PFSK-1 (cell line): Measurements from ENCODE around the gene IQGAP1.
A peak's percentile ranks its signal among the peaks of the same experiment; 100 is the strongest.

Experiments
- FOXP2 ChIP-seq: optimal IDR thresholded peaks from 2 replicates; pipeline ENCODE3; 2011; ENCODE audit warnings: borderline replicate concordance, control low read depth, inconsistent platforms; ENCODE audit not compliant: insufficient read depth; ENCODE audit errors: extremely low read length, extremely low read depth
- POLR2AphosphoS5 ChIP-seq: IDR thresholded peaks from 2 replicates; pipeline ENCODE4 v1.6.1; 2012; ENCODE audit warnings: low read depth, mild to moderate bottlenecking, control low read depth, low read length, moderate library complexity
- SIN3A ChIP-seq: IDR thresholded peaks from 2 replicates; pipeline ENCODE4 v1.6.1; 2012; ENCODE audit warnings: mild to moderate bottlenecking, low read length, moderate library complexity, borderline replicate concordance; ENCODE audit not compliant: insufficient read depth
- TAF1 ChIP-seq: IDR thresholded peaks from 2 replicates; pipeline ENCODE4 v1.6.1; 2012; ENCODE audit warnings: low read length, control low read depth, borderline replicate concordance; ENCODE audit not compliant: insufficient read depth
- TF ChIP-seq, protein P1 (sequence below), 2 experiments: IDR thresholded peaks; 2 replicates each; pipeline versions ENCODE4 v1.6.1 to v1.8.0; 2011 to 2012; ENCODE audit warnings: low read depth in 2 of 2, low read length in 2 of 2, control low read depth in 1 of 2, inconsistent platforms in 1 of 2, mild to moderate bottlenecking in 1 of 2, moderate library complexity in 1 of 2; ENCODE audit not compliant: insufficient read depth in 1 of 2

The IQGAP1 gene

DNA sequence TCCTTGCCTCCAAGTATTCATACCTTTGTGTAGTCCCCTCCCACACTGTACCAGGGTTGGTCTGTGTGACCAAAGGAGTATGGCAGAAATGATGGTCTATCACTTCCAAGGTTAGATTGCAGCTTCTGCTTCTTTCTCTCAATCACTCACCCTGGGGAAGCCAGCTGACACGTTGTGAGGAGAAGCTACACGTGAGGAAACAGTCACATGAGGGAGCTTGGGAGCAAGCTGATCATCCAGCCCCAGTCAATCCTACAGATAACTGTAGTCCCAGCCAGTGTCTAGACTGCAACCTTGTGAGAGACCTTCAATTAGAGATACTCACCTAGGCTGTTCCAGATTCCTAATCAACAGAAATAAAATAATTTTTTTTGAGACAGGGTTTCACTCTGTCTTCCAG, 42.2 kb upstream of the IQGAP1 start:
- no peak for TF ChIP-seq FOXP2
- no peak for TF ChIP-seq TAF1
- TF ChIP-seq SIN3A = no peak
- TF ChIP-seq POLR2AphosphoS5 = no peak
- TF ChIP-seq, protein P1, sequence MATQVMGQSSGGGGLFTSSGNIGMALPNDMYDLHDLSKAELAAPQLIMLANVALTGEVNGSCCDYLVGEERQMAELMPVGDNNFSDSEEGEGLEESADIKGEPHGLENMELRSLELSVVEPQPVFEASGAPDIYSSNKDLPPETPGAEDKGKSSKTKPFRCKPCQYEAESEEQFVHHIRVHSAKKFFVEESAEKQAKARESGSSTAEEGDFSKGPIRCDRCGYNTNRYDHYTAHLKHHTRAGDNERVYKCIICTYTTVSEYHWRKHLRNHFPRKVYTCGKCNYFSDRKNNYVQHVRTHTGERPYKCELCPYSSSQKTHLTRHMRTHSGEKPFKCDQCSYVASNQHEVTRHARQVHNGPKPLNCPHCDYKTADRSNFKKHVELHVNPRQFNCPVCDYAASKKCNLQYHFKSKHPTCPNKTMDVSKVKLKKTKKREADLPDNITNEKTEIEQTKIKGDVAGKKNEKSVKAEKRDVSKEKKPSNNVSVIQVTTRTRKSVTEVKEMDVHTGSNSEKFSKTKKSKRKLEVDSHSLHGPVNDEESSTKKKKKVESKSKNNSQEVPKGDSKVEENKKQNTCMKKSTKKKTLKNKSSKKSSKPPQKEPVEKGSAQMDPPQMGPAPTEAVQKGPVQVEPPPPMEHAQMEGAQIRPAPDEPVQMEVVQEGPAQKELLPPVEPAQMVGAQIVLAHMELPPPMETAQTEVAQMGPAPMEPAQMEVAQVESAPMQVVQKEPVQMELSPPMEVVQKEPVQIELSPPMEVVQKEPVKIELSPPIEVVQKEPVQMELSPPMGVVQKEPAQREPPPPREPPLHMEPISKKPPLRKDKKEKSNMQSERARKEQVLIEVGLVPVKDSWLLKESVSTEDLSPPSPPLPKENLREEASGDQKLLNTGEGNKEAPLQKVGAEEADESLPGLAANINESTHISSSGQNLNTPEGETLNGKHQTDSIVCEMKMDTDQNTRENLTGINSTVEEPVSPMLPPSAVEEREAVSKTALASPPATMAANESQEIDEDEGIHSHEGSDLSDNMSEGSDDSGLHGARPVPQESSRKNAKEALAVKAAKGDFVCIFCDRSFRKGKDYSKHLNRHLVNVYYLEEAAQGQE (IDR thresholded peaks at IDR 0.05; ENCODE audit: insufficient read depth in 1 of 2, low read depth in 2 of 2, low read length in 2 of 2) = no peak

DNA sequence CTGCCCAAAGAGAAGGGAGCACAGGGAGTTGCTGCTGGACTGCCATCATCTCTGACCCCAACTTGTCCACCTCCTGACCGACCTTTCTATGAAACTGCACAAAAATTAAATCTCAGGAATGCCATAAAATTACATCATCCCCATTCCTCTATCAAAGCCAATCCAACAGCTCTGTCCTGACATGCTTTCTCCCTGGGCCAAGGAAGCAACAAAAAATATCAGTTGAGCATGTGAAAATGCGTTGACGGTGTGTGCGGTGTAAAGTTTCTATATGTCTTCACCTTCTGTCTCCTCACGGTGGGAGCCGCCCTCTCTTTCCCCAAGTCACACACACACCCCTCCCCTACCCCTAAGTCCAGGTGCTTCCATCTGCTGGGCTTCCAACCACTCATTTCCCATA, 39.6 kb upstream of the IQGAP1 start:
- TF ChIP-seq SIN3A (no peak), POLR2AphosphoS5 (no peak)

DNA sequence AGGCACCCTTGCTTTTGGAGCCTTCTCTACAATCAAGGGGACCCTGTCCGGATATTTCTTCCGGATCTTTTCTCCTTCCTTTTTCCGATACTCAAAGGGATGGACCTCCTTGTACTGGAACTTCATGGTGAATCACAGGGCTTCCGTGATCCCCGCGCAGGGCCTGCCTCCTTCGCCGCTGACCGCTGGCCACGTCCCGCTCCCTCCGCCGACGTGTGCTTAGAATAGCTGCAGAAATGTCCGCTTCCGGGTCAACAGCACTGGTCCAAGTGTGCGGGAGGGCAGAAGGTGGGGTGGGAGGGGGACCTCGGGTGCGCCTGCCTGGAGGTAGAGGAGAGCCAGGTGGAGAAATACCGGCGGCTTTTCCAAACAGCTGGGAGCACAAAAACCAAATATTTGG, 39.0 kb upstream of the IQGAP1 start:
- no peak for TF ChIP-seq FOXP2
- TF ChIP-seq POLR2AphosphoS5 = no peak
- TF ChIP-seq TAF1 = no peak
- TF ChIP-seq, protein P1 (IDR thresholded peaks at IDR 0.05; ENCODE audit: insufficient read depth in 1 of 2, low read depth in 2 of 2, low read length in 2 of 2) = no peak
- no peak for TF ChIP-seq SIN3A

DNA sequence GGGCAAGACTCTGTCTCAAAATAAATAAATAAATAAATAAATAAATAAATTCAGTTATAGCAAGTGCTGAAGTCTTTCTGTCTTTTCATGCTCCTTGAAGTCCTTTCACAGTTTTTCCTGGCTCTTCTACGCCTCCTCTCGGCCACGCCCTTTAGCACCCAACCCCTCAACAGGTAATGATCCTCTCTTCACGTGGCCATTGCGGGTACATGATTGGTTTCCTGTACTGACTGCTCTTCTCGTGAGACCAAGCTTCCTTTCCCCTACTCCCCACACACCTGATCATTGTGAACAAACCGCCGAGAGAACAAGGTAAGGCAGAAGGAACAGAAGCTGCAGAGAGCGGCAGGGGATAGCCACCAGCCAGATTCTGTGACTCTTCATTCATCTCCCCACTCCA, 38.2 kb upstream of the IQGAP1 start:
- TF ChIP-seq SIN3A (no peak), FOXP2 (no peak), POLR2AphosphoS5 (no peak), TAF1 (no peak)
- TF ChIP-seq, protein P1 (IDR thresholded peaks at IDR 0.05; ENCODE audit: insufficient read depth in 1 of 2, low read depth in 2 of 2, low read length in 2 of 2) = no peak

DNA sequence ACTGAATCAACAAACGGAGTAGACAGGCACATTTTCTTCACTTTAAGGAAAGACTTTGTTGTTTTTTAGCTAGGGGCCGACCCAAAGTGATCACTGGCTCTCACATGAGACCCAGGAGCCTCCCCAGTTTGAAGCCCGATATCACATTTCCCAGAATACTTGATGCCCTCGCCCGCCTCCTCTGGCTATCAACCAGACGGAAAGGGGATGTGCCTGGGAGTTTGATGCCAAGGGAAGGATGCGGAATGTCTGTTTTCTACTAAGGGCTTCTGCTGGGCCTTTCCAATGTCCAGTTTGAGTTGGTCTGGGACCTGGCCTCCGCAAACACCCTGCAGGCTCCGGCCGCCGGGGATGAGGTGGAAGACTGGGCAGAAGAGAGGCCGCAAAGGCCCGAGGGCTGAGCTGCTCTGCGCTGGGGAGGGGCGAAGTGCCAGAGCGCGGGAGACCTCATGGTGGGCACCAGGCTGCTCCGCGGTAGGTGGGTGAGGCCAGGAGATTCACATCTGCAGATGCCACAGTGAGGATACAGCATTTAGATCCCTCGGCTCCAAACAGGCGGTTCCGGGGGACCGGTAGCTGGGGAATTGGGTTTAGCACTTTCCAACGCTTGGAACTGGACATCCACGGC, 36.4 kb upstream of the IQGAP1 start:
- no peak for TF ChIP-seq TAF1
- TF ChIP-seq SIN3A = no peak
- TF ChIP-seq FOXP2 = no peak
- TF ChIP-seq POLR2AphosphoS5 = no peak

DNA sequence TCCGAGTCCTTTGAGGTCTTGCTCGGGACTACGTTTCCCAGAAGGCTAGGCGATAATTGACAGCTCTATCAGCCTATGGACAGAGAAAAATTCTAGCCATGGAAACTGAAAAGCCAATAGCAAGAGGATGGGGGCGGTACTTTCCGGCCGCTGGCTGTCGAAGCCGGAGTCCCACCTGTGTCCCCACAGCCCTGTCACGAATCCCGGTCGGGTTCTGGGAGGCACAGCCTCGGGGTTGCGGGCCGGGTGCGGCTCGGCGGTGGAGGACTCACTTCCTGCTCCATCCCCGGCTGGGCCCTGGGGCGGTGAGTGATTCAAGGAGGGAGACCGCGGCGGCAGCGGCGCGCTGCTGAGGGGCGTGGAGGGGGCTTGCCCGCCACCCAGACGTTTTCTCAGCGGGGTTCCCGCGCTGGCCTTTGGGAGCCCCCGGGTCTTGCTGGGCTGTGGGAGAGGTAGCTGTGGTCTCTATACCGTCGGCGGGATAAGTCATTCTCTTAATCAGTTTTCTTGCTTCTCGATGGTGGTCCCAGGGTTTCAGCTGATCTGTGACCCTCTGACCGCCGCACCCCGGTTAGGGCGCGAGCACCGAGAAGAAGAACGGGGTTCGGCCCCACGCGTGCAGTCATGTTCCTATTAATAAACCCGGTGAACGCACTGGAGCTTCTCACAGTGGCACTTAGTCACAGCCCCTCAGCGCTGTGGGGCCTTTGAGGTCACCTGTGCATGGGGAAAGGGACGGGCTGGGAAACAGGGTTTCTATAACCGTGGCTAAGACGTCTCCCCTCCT, 35.7 kb upstream of the IQGAP1 start, which contains the start of gene ZNF774:
Gene ZNF774, plus strand, starts transcription at position 178 of the 787 bp plus-strand sequence. CDS start 2,377 bp downstream, outside the sequence.
- TF ChIP-seq SIN3A = no peak
- TF ChIP-seq TAF1 = no peak
- no peak for TF ChIP-seq FOXP2
- TF ChIP-seq, protein P1 (IDR thresholded peaks at IDR 0.05; ENCODE audit: insufficient read depth in 1 of 2, low read depth in 2 of 2, low read length in 2 of 2) = no peak
- peak; percentile 42; the same call in 1 of the 2 replicates for TF ChIP-seq POLR2AphosphoS5
